ENCODE results near the gene UBR1. TPM values are rescaled to one million over a fixed set of nuclear protein-coding genes. Genes with fewer than 3 reads are reported as not detected.

UBR1 gene
- 83.9 TPM for total RNA-seq

DNA sequence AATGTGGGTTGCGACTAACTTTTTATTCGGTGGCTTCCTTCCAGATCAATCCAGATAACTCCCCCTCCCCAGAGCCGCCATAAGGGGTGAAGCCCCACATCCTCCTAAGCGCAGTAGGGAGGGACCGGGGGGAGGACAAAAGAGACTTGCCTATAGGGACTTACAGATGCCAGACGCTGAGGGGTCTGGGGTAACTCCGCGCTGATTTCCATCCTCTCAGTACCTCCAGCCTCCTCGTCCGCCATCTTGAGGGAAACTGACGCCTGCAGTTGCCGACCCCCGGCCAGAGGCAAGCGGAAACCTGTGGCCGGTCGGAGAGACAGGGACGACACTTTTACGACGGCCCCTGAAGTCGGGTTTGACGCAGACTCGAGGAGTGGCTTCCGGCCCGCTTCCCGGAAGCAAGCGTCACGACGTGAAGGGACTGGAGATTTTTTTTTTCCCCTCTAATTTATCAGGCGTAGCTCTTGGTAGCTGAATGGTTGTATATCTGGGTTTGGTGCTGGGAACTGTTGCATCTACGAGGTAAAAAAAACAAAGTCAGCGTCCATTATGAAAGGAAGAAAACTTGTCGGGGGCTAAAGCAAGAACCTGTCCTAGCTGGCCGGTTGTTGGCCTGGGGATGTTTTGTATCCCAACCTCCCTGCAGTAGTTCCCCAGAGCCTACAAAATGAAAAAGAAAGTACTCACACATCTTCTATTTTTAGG, at the start of gene UBR1:
UBR1 (minus strand) TSS at position 261 of the 708 bp plus-strand sequence; CDS start at position 245, 16 bp downstream.

GRCh38 chr15:43133430-43134156, 27.8 kb upstream of the UBR1 start, which contains the start of gene TMEM62:
Gene TMEM62, plus strand, starts transcription at chr15:43133586. Its CDS starts 217 bp downstream, at chr15:43133803.

GRCh38 chr15:42920519-42921341, 185.1 kb downstream of the UBR1 start, which contains the start of gene TTBK2:
Gene TTBK2, minus strand, starts transcription at chr15:42920778. Its CDS starts 42,161 bp downstream, at chr15:42878617.

Small RNA genes lying within 50 kb of the gene (small RNA-seq; reads per million reads assigned to genes)
- gene AC068724.2 (ENCODE audit: low replicate concordance) = not detected

Other genes with a start within 250 kb of the UBR1 start
- gene TTBK2, start 185.3 kb downstream of the UBR1 start, total RNA-seq = 37.2 TPM
- 54.8 TPM for gene TMEM62, start 27.5 kb upstream of the UBR1 start, total RNA-seq
- gene CCNDBP1, start 79.4 kb upstream of the UBR1 start, total RNA-seq = 38.5 TPM
- gene EPB42, start 115.0 kb upstream of the UBR1 start, total RNA-seq = 0.31 TPM
- not detected for gene TGM5, start 160.9 kb upstream of the UBR1 start, total RNA-seq
- not detected for gene TGM7, start 196.2 kb upstream of the UBR1 start, total RNA-seq
- gene LCMT2, start 224.5 kb upstream of the UBR1 start, total RNA-seq = 19.1 TPM